ENCODE results near the gene CCDC63. TPM values are rescaled to one million over a fixed set of nuclear protein-coding genes. Genes with fewer than 3 reads are reported as not detected.
A peak's percentile ranks its signal among the peaks of the same experiment; 100 is the strongest.

The CCDC63 gene
- total and polyA plus RNA-seq, 2 of the 13 experiments (the other 11 are each of a cell fraction or from before 2014, with no cell fraction given): not detected

GRCh38 chr12:110826592-110827200 is 20.1 kb upstream of the CCDC63 start (continued):
- TF ChIP-seq ZNF512B (CRISPR knock-in tag; IDR thresholded peaks at IDR 0.05; ENCODE audit: borderline replicate concordance) (no peak), KIAA2018 (CRISPR knock-in tag; IDR thresholded peaks at IDR 0.05; ENCODE audit: borderline replicate concordance) (no peak), ZBTB20 (CRISPR knock-in tag; IDR thresholded peaks at IDR 0.05; ENCODE audit: borderline replicate concordance, low read depth) (no peak), ZNF460 (CRISPR knock-in tag; IDR thresholded peaks at IDR 0.05; ENCODE audit: borderline replicate concordance) (no peak), ZSCAN29 (CRISPR knock-in tag; conservative IDR thresholded peaks at IDR 0.05) (no peak), KLF11 (CRISPR knock-in tag; IDR thresholded peaks at IDR 0.05) (no peak), ZHX2 (IDR thresholded peaks at IDR 0.05; ENCODE audit: low read depth) (no peak; the same call in 1 of the 2 replicates), ZHX2 (CRISPR knock-in tag; IDR thresholded peaks at IDR 0.05; ENCODE audit: borderline replicate concordance) (no peak), ZNF543 (CRISPR knock-in tag; IDR thresholded peaks at IDR 0.05) (no peak), ELF3 (CRISPR knock-in tag; IDR thresholded peaks at IDR 0.05) (peak; percentile 80), RORA (CRISPR knock-in tag; IDR thresholded peaks at IDR 0.05) (no peak), ZNF331 (CRISPR knock-in tag; IDR thresholded peaks at IDR 0.05) (no peak)

All from HepG2 (cell line).